Subcutaneous adipose tissue (tissue), 4 donors: ENCODE data around the gene CREB1. TPM values are rescaled to one million over a fixed set of nuclear protein-coding genes. Genes with fewer than 3 reads are reported as not detected.

ENCODE experiments used
- CTCF ChIP-seq: fragments of 450-650 bp; IDR thresholded peaks from one replicate; pipeline ENCODE4 v1.5.1; 2016; ENCODE audit warnings: low read depth, mild to moderate bottlenecking, control low read depth, antibody characterized with exemption, moderate library complexity
- total RNA-seq, 4 donors: library from RNA; depleted of rRNA; stranded (reverse); fragments of >200 nt; gene quantifications; one replicate each; pipeline ENCODE4 v1.1.0, GENCODE V29; 2016

The CREB1 gene
- total RNA-seq, 4 donors from 2014 or later = 39.4 to 75.5 (median 54.0) TPM

GRCh38 chr2:207600231-207600630, 70.5 kb downstream of the CREB1 start:
- no peak for TF ChIP-seq CTCF

GRCh38 chr2:207601774-207602173, 72.0 kb downstream of the CREB1 start:
- no peak for TF ChIP-seq CTCF

GRCh38 chr2:207603486-207603885, 73.7 kb downstream of the CREB1 start:
- TF ChIP-seq CTCF = no peak

- TF ChIP-seq CTCF = no peak
Measured at GRCh38 chr2:207606399-207606798, 76.6 kb downstream of the CREB1 start.

GRCh38 chr2:207606829-207607228, 77.1 kb downstream of the CREB1 start:
- no peak for TF ChIP-seq CTCF

- no peak for TF ChIP-seq CTCF
Measured at GRCh38 chr2:207612714-207613113, 83.0 kb downstream of the CREB1 start.

GRCh38 chr2:207614824-207615223, 85.1 kb downstream of the CREB1 start:
- TF ChIP-seq CTCF = no peak
